Fibroblast of lung (primary cell): ENCODE data around the gene CNN3.

ENCODE experiments used
- EZH2 ChIP-seq: IDR thresholded peaks from 2 replicates; pipeline ENCODE4 v1.5.1; 2012; ENCODE audit warnings: low read length, control low read depth, mild to moderate bottlenecking; ENCODE audit errors: missing control alignments
- TF ChIP-seq, protein P1 (sequence below), 2 donors: IDR thresholded peaks in 1 of 2; conservative IDR thresholded peaks in 1 of 2; 1 replicate in 1 of 2; 2 replicates in 1 of 2; pipeline ENCODE4 v1.5.1; 2011 to 2012; ENCODE audit warnings: low read length in 2 of 2, control low read depth in 1 of 2, inconsistent platforms in 1 of 2, low read depth in 1 of 2, mild to moderate bottlenecking in 1 of 2

DNA sequence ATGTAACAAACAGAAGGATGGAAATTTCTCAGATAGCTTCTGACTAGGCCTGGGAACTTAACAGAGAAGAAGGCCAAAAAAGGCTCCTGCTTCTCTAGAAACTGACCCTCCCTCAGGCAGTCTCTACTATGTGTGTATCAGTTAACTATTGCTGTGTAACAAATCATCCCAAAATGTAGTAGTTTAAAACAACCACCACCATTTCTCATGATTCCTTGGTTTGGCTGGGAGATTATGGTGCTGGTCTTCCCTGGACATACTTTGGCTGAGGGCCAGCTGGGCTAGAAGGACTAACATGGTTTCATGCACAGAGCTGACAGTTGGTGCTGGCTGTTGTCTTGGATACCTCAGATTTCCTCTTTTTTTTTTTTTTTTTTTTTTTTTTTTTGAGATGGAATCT is 26.2 kb upstream of the CNN3 start:
- TF ChIP-seq, protein P1, sequence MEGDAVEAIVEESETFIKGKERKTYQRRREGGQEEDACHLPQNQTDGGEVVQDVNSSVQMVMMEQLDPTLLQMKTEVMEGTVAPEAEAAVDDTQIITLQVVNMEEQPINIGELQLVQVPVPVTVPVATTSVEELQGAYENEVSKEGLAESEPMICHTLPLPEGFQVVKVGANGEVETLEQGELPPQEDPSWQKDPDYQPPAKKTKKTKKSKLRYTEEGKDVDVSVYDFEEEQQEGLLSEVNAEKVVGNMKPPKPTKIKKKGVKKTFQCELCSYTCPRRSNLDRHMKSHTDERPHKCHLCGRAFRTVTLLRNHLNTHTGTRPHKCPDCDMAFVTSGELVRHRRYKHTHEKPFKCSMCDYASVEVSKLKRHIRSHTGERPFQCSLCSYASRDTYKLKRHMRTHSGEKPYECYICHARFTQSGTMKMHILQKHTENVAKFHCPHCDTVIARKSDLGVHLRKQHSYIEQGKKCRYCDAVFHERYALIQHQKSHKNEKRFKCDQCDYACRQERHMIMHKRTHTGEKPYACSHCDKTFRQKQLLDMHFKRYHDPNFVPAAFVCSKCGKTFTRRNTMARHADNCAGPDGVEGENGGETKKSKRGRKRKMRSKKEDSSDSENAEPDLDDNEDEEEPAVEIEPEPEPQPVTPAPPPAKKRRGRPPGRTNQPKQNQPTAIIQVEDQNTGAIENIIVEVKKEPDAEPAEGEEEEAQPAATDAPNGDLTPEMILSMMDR (conservative IDR thresholded peaks at IDR 0.05 in 1 of 2, IDR thresholded peaks at IDR 0.05 in 1 of 2; ENCODE audit: low read depth in 1 of 2, low read length in 2 of 2) = no peak
- no peak for TF ChIP-seq EZH2
